GM12878 (cell line): ENCODE data around the gene TTLL1. TPM values are rescaled to one million over a fixed set of nuclear protein-coding genes. Genes with fewer than 3 reads are reported as not detected.

Source experiments
- ATAC-seq: fragments of 200-7000 bp; cut with Tn5 transposase; 3 replicates; pipeline ENCODE4 v1.9.1; 2020; ENCODE audit warnings: mild to moderate bottlenecking, moderate library complexity
- BruUV-seq: library from RNA; stranded (reverse); fragments of 400-500 nt; replicated peaks from 2 replicates; lab custom pipeline; 2021; lab: Mats Ljungman, UMichigan
- CTCF ChIA-PET: fragments of 300-600 bp; sonication (Branson Sonifier 250); formaldehyde crosslinking; extraction: SDS; loops from one replicate; lab custom pipeline; 2021; ENCODE audit warnings: inconsistent platforms; lab: Yijun Ruan, JAX
- POLR2A ChIA-PET: fragments of 350-600 bp; formaldehyde crosslinking; extraction: SDS; loops from one replicate; lab custom pipeline; 2021; ENCODE audit warnings: inconsistent platforms; lab: Charles Lee
- RAD21 ChIA-PET: fragments of 300-600 bp; sonication (Branson Sonifier 250); formaldehyde crosslinking; loops from one replicate; lab custom pipeline; 2023; ENCODE audit warnings: antibody characterized with exemption; ENCODE audit not compliant: unreplicated experiment; lab: Charles Lee
- SMC1A ChIA-PET: fragments of 300-600 bp; sonication (Branson Sonifier 250); formaldehyde crosslinking; loops from one replicate; lab custom pipeline; 2023; ENCODE audit not compliant: unreplicated experiment, uncharacterized antibody; lab: Charles Lee
- DNase-seq: peaks from one replicate; pipeline ENCODE4 v3.0.0-alpha.2; 2011; ENCODE audit warnings: low read depth, low spot score
- FAIRE-seq: peaks from 3 replicates; lab custom pipeline; 2011; peaks lifted over from hg19 to GRCh38; lab: Jason Lieb, UNC
- H2AFZ ChIP-seq: 2 replicates; pipeline ENCODE4 v1.6.0; 2011; ENCODE audit warnings: low read depth, low read length, control low read depth; ENCODE audit not compliant: control insufficient read depth
- H3K27ac ChIP-seq: 2 replicates; pipeline ENCODE4 v1.5.1; 2011; ENCODE audit warnings: control low read depth; ENCODE audit not compliant: control insufficient read depth, insufficient read depth
- H3K27me3 ChIP-seq, 2 experiments: replicated peaks in 1 of 2; 2 replicates each; pipeline versions ENCODE4 v1.6.0 to v1.6.1; 2011; ENCODE audit warnings: low read length in 1 of 2; ENCODE audit not compliant: control insufficient read depth in 2 of 2, insufficient read depth in 2 of 2
- H3K36me3 ChIP-seq, 2 experiments: 2 replicates each; pipeline ENCODE4 v1.5.1; 2011; ENCODE audit warnings: low read length in 1 of 2; ENCODE audit not compliant: control insufficient read depth in 2 of 2, insufficient read depth in 2 of 2
- H3K4me1 ChIP-seq: 2 replicates; pipeline ENCODE4 v1.6.1; 2011; ENCODE audit warnings: mild to moderate bottlenecking, low read length, moderate library complexity, mixed read lengths; ENCODE audit not compliant: control insufficient read depth, insufficient read depth
- H3K4me2 ChIP-seq: 2 replicates; pipeline ENCODE4 v1.6.0; 2011; ENCODE audit warnings: control low read depth; ENCODE audit not compliant: control insufficient read depth, insufficient read depth
- H3K4me3 ChIP-seq: fragments of 200-600 bp; sonication (generic); 2 replicates; pipeline ENCODE4 v1.5.1; 2016
- H3K79me2 ChIP-seq: 2 replicates; pipeline ENCODE4 v1.6.0; 2011; ENCODE audit warnings: low read length; ENCODE audit not compliant: control insufficient read depth, insufficient read depth
- H3K9ac ChIP-seq: 2 replicates; pipeline ENCODE4 v1.8.0; 2011; ENCODE audit warnings: low read length, control low read depth, mixed read lengths; ENCODE audit not compliant: control insufficient read depth, insufficient read depth
- H3K9me3 ChIP-seq: replicated peaks from 3 replicates; pipeline ENCODE4 v1.5.1; 2011; ENCODE audit warnings: mild to moderate bottlenecking, low read length; ENCODE audit not compliant: control insufficient read depth, insufficient read depth
- H4K20me1 ChIP-seq: 2 replicates; pipeline ENCODE4 v1.6.0; 2011; ENCODE audit not compliant: control insufficient read depth, insufficient read depth
- CHD4 ChIP-seq: fragments of 200-600 bp; sonication (generic); IDR thresholded peaks from 2 replicates; pipeline ENCODE4 v1.6.1; 2016; ENCODE audit warnings: mild to moderate bottlenecking
- E2F4 ChIP-seq: IDR thresholded peaks from 2 replicates; pipeline ENCODE4 v1.6.1; 2012; ENCODE audit warnings: low read depth, low read length, improper control_type of control experiment
- POLR2AphosphoS2 ChIP-seq: IDR thresholded peaks from 2 replicates; pipeline ENCODE4 v1.6.1; 2011; ENCODE audit warnings: low read depth, mild to moderate bottlenecking, low read length, improper control_type of control experiment, moderate library complexity
- SPI1 ChIP-seq: IDR thresholded peaks from 2 replicates; pipeline ENCODE4 v1.6.1; 2011; ENCODE audit warnings: low read depth, mild to moderate bottlenecking, low read length, moderate library complexity, borderline replicate concordance; ENCODE audit not compliant: insufficient read depth
- SREBF2 ChIP-seq: IDR thresholded peaks from 2 replicates; pipeline ENCODE4 v1.6.1; 2012; ENCODE audit warnings: mild to moderate bottlenecking, low read length
- WGBS: methylation state at CpG from one replicate; pipeline ENCODE4 v1.1.6; 2016; ENCODE audit warnings: low lambda C conversion rate; ENCODE audit not compliant: insufficient replicate concordance, insufficient coverage; ENCODE audit errors: missing lambda C conversion rate; 5-methylcytosine and 5-hydroxymethylcytosine counted together
- in situ Hi-C: fragments of 300-500 bp; cut with MboI; formaldehyde crosslinking; loops from 9 replicates; pipeline ENCODE4 v1.14.3; 2018; ENCODE audit warnings: mixed read lengths
- intact Hi-C: fragments of 100-400 bp; cut with micrococcal nuclease; formaldehyde crosslinking; loops from one replicate; pipeline ENCODE4 v1.14.2; 2022; ENCODE audit not compliant: unreplicated experiment
- polyA plus RNA-seq, 11 experiments: library from polyadenylated mRNA; depleted of rRNA in 4 of 11; unstranded in 6 of 11; stranded (reverse) in 5 of 11; fragments of >200 nt; fragmentation: Nextera tagmentation in 4 of 11; fragmentation: Illumina TruSeq in 1 of 11; extraction: Ambion mirVana in 4 of 11; extraction: Trizol in 1 of 11; gene quantifications; 1 replicate in 1 of 11; 2 replicates in 10 of 11; pipeline versions ENCODE4 v1.2.1 to v1.2.3, GENCODE V29; 2011 to 2016; ENCODE audit warnings: inconsistent platforms in 2 of 11, missing spikeins in 2 of 11, low read depth in 1 of 11
- total RNA-seq, 4 experiments: library from RNA; depleted of rRNA in 3 of 4; stranded (reverse); fragments of >200 nt in 3 of 4; fragmentation: Illumina TruSeq in 1 of 4; extraction: Trizol in 1 of 4; gene quantifications; 2 replicates each; pipeline versions ENCODE4 v1.2.1 to v1.2.3, GENCODE V29; 2013 to 2021

Gene TTLL1
- total and polyA plus RNA-seq, 10 of the 15 experiments (the other 5 are each of a cell fraction or from before 2014, with no cell fraction given), result 0.39 to 4.8 (median 3.2) TPM

- 2% methylated on average over 5 of the region's 5 CpGs for whole genome bisulfite sequencing
- no peaks in the 10 kb centered on the region for H4K20me1 ChIP-seq
- DNase-seq (no peak), ATAC-seq (no peak), FAIRE-seq (no peak)
- no peak overlapping the region for H3K9ac ChIP-seq
- RAD21 ChIA-PET, result no interaction called here
- H3K4me1 ChIP-seq, result peaks cover 36% of the 10 kb centered on the region
- H2AFZ ChIP-seq, result no peak overlapping the region
- no peaks in the 10 kb centered on the region for H3K9me3 ChIP-seq
- H3K27ac ChIP-seq, result no peak overlapping the region
- BruUV-seq, result no TSS peak
- CTCF ChIA-PET, result interaction anchor here (1.2 kb wide), 1 partner anchor 21 kb away, joined by 3 read pairs; no protein-coding TSS in a partner anchor
- H3K27me3 ChIP-seq, result peaks cover 0 to 6% of the 10 kb centered on the region in 2 experiments; a peak in 3 of 4 replicates
- H3K36me3 ChIP-seq, result no peaks in the 10 kb centered on the region
- intact Hi-C loops, result no loop called here
- no peak overlapping the region for H3K4me2 ChIP-seq
- no peak overlapping the region for H3K4me3 ChIP-seq
- TF ChIP-seq SPI1, result 0 out of 2 replicates have a peak, but pooled peaks have one; percentile 4
- no peak for TF ChIP-seq POLR2AphosphoS2
- TF ChIP-seq, all 136 proteins: peak for 1
- ChIA-PET POLR2A (no interaction called here), SMC1A (no interaction called here)
- in situ Hi-C loops, result no loop called here
- no peaks in the 10 kb centered on the region for H3K79me2 ChIP-seq
These were observed 25.8 kb upstream of the TTLL1 start for GRCh38 chr22:43114958-43115357.

GRCh38 chr22:43113526-43114251, 24.5 kb upstream of the TTLL1 start:
- ATAC-seq (no peak), DNase-seq (no peak), FAIRE-seq (no peak)
- RAD21 ChIA-PET, result no interaction called here
- no peak overlapping the region for H3K27ac ChIP-seq
- H3K9me3 ChIP-seq, result no peaks in the 10 kb centered on the region
- no peaks in the 10 kb centered on the region for H4K20me1 ChIP-seq
- H3K79me2 ChIP-seq, result no peaks in the 10 kb centered on the region
- peaks cover 26% of the 10 kb centered on the region for H3K4me1 ChIP-seq
- no peaks in the 10 kb centered on the region for H3K36me3 ChIP-seq
- H2AFZ ChIP-seq, result peak overlapping the region; percentile 17; the same call in 1 of the 2 replicates
- 31% methylated on average over 13 of the region's 13 CpGs for WGBS
- H3K4me3 ChIP-seq, result no peak overlapping the region
- intact Hi-C loops, result no loop called here
- TF ChIP-seq E2F4 (no peak), SREBF2 (no peak), CHD4 (no peak)
- POLR2A ChIA-PET, result no interaction called here
- SMC1A ChIA-PET, result no interaction called here
- CTCF ChIA-PET, result interaction anchor here (1.2 kb wide), 1 partner anchor 23 kb away, joined by 3 read pairs; no protein-coding TSS in a partner anchor
- H3K4me2 ChIP-seq, result peak overlapping the region; percentile 26; the same call in 1 of the 2 replicates
- no peak overlapping the region for H3K9ac ChIP-seq
- no TSS peak for BruUV-seq
- in situ Hi-C loops, result no loop called here
- peaks cover 0 to 6% of the 10 kb centered on the region in 2 experiments; a peak in 3 of 4 replicates for H3K27me3 ChIP-seq
